HG02588 (cell line): ENCODE data around the gene PCDHGB1.
"Not testable (repeated sequence)": the region's sequence is repeated elsewhere in the genome, so short reads cannot be mapped to it uniquely, and the experiment has no call there.

ENCODE experiments used
- ATAC-seq: cut with Tn5 transposase; IDR thresholded peaks from one replicate; pipeline ENCODE4 v1.9.1; 2021; ENCODE audit warnings: mild to moderate bottlenecking, moderate library complexity; ENCODE audit not compliant: unreplicated experiment

The PCDHGB1 gene

DNA sequence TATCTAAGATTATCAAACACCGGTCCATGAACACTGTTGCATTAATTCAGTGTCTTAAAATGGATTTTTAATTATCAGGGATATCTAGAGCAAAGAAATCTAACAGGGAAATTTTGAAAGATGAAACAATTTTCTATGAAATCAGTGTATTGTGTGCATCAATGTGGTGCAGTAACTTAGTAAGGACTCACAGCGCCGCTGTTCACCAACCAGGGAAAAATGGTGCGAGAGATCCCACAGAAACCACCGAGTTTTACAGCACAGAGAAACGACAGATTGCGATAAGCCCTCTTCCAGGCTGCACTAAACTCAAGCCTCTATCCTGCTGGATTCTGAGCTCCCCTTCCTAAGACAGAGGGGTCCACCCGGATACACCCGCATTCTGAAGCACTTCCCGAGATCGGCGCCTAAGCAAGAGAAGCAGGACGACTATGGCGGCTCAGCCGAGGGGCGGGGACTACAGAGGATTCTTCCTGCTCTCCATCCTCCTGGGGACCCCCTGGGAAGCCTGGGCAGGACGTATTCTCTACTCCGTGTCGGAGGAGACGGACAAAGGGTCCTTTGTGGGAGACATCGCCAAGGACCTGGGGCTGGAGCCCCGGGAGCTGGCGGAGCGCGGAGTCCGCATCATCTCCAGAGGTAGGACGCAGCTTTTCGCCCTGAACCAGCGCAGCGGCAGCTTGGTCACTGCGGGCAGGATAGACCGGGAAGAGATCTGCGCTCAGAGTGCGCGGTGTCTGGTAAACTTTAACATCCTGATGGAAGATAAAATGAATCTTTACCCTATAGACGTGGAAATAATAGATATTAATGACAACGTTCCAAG, 32.8 kb downstream of the PCDHGB1 start, which contains the start of gene PCDHGA7:
Gene PCDHGA7 (plus strand): TSS at position 274 of the 826 bp plus-strand sequence. CDS start 158 bp downstream, at position 432.
- ATAC-seq = no peak

DNA sequence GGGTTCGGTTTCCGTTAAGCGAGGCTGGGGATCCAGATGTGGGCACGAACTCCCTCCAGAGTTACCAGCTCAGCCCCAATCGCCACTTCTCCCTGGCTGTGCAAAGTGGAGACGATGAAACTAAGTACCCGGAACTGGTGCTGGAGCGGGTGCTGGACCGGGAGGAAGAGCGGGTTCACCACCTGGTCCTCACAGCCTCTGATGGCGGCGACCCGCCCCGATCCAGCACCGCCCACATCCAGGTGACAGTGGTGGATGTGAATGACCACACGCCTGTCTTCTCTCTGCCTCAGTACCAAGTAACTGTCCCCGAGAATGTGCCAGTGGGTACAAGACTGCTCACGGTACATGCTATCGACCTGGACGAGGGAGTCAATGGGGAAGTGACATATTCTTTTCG, 33.4 kb downstream of the PCDHGB1 start:
- no peak for ATAC-seq

DNA sequence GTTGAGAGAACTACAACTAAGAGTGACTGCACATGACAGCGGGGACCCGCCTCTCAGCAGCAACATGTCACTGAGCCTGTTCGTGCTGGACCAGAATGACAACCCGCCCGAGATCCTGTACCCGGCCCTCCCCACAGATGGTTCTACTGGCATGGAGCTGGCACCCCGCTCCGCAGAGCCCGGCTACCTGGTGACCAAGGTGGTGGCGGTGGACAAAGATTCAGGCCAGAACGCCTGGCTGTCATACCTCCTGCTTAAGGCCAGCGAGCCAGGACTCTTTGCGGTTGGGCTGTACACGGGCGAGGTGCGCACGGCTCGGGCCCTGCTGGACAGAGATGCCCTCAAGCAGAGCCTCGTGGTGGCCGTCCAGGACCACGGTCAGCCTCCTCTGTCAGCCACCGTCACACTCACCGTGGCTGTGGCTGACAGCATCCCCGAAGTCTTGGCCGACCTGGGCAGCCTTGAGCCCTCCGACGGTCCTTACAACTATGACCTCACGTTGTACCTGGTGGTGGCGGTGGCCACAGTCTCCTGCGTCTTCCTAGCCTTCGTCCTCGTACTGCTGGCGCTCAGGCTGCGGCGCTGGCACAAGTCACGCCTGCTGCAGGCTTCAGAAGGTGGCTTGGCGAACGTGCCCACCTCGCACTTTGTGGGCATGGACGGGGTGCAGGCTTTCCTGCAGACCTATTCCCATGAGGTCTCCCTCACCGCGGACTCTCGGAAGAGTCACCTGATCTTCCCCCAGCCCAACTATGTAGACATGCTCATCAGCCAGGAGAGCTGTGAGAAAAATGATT, 34.8 kb downstream of the PCDHGB1 start:
- no peak for ATAC-seq

DNA sequence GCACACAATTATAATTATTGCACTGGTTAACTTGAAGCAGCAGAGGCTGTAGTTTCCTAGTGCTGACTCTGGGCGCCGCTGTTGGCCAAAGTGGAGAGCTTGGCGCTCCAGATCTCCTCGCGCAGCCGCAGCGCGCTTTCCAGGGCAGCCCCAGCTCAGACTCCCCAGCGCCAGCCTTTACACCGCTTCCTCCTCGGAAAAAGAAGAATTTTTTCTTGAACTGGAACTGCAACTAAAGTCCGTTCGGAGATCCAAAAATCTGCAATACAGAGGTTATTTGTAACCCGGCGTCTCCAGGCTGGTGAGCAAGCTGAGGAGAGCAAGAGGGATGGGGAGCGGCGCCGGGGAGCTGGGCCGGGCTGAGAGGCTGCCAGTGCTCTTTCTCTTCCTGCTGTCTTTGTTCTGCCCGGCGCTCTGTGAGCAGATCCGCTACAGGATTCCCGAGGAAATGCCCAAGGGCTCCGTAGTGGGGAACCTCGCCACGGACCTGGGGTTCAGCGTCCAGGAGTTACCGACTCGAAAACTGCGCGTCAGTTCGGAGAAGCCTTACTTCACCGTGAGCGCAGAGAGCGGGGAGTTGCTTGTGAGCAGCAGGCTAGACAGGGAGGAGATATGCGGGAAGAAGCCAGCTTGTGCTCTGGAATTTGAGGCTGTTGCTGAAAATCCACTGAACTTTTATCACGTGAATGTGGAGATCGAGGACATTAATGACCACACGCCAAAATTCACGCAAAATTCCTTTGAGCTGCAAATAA, 37.8 kb downstream of the PCDHGB1 start, which contains the start of gene PCDHGB4:
Gene PCDHGB4 (plus strand): TSS at position 142 of the 755 bp plus-strand sequence. CDS start 187 bp downstream, at position 329.
- ATAC-seq = peak; percentile 69

DNA sequence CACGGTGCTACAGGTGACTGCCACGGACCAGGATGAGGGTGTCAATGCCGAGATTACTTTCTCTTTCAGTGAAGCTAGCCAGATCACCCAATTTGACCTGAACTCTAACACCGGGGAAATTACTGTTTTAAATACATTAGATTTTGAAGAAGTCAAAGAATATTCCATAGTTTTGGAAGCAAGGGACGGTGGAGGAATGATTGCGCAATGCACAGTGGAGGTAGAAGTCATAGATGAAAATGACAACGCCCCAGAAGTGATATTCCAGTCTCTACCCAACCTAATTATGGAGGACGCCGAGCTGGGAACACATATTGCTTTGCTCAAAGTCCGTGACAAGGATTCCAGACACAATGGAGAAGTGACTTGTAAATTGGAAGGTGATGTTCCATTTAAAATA, 38.8 kb downstream of the PCDHGB1 start:
- ATAC-seq = no peak

DNA sequence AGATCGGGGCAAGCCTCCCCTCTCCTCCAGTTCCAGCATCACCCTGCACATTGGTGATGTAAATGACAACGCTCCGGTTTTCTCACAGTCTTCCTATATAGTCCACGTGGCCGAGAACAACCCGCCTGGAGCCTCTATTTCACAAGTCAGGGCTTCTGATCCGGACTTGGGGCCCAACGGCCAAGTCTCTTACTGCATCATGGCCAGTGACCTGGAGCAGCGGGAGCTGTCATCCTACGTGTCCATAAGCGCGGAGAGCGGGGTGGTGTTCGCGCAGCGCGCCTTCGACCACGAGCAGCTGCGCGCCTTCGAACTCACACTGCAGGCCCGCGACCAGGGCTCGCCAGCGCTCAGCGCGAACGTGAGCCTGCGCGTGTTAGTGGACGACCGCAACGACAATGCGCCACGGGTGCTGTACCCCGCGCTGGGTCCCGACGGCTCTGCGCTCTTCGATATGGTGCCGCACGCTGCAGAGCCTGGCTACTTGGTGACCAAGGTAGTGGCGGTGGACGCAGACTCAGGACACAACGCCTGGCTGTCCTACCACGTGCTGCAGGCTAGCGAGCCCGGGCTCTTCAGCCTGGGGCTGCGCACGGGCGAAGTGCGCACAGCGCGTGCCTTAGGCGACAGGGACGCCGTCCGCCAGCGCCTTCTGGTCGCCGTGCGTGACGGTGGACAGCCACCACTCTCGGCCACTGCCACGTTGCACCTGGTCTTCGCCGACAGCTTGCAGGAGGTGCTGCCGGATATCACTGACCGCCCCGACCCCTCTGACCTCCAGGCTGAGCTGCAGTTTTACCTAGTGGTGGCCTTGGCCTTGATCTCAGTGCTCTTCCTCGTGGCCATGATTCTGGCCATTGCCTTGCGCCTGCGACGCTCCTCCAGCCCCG, 39.5 kb downstream of the PCDHGB1 start:
- ATAC-seq = no peak

DNA sequence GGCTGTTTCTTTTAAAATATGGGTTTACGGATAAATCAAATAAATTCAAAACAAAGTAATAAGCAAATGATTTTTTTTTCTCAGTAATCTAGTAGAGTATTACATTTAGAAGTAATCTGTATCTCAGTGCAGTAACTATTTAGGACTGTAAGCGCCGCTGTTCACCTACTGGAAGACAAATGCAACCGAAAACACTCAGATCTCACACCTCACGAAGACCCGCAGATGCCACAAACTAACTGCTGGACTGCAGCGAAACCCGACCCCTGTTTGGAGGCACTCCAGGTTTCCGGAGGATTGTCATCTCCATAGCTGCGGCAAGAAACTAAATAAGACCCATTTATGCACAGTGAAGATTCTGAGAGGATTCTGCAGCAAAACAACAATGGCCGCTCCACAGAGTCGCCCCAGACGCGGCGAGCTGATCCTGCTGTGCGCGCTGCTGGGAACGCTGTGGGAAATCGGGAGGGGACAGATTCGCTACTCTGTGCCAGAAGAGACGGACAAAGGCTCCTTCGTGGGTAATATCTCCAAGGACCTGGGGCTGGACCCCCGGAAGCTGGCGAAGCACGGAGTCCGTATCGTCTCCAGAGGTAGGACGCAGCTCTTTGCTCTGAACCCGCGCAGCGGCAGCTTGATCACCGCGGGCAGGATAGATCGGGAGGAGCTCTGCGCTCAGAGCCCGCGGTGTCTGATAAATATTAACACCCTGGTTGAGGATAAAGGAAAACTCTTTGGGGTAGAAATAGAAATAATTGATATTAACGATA, 42.7 kb downstream of the PCDHGB1 start, which contains the start of gene PCDHGA8:
Gene PCDHGA8 (plus strand): TSS at position 205 of the 770 bp plus-strand sequence. CDS start 181 bp downstream, at position 386.
- ATAC-seq = no peak

DNA sequence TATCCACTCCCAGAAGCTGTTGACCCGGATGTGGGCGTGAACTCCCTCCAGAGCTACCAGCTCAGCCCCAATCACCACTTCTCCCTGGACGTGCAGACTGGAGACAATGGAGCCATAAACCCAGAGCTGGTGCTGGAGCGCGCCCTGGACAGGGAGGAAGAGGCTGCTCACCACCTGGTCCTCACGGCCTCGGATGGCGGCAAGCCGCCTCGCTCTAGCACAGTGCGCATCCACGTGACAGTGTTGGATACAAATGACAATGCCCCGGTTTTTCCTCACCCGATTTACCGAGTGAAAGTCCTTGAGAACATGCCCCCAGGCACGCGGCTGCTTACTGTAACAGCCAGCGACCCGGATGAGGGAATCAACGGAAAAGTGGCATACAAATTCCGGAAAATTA, 43.4 kb downstream of the PCDHGB1 start:
- no peak for ATAC-seq

DNA sequence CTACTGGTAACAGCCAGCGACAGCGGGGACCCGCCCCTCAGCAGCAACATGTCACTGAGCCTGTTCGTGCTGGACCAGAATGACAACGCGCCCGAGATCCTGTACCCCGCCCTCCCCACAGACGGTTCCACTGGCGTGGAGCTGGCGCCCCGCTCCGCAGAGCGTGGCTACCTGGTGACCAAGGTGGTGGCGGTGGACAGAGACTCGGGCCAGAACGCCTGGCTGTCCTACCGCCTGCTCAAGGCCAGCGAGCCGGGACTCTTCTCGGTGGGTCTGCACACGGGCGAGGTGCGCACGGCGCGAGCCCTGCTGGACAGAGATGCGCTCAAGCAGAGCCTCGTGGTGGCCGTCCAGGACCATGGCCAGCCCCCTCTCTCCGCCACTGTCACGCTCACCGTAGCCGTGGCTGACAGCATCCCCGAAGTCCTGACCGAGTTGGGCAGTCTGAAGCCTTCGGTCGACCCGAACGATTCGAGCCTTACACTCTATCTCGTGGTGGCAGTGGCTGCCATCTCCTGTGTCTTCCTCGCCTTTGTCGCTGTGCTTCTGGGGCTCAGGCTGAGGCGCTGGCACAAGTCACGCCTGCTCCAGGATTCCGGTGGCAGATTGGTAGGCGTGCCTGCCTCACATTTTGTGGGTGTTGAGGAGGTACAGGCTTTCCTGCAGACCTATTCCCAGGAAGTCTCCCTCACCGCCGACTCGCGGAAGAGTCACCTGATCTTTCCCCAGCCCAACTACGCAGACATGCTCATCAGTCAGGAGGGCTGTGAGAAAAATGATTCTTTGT, 44.7 kb downstream of the PCDHGB1 start:
- ATAC-seq = not testable (repeated sequence)

DNA sequence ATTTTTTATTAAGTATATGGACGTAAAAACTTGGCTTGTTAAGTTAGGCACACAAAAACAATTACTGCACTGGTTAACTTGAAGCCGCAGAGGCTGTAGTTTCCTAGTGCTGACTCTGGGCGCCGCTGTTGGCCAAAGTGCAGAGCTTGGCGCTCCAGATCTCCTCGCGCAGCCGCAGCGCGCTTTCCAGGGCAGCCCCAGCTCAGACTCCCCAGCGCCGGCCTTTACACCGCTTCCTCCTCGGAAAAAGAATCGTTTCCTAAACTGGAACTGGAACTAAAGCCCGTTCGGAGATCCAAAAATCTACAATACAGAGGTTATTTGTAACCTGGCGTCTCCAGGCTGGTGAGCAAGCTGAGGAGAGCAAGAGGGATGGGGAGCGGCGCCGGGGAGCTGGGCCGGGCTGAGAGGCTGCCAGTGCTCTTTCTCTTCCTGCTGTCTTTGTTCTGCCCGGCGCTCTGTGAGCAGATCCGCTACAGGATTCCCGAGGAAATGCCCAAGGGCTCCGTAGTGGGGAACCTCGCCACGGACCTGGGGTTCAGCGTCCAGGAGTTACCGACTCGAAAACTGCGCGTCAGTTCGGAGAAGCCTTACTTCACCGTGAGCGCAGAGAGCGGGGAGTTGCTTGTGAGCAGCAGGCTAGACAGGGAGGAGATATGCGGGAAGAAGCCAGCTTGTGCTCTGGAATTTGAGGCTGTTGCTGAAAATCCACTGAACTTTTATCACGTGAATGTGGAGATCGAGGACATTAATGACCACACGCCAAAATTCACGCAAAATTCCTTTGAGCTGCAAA, 48.1 kb downstream of the PCDHGB1 start, which contains the start of gene PCDHGB5:
Gene PCDHGB5 (plus strand): TSS at position 192 of the 796 bp plus-strand sequence. CDS start 181 bp downstream, at position 373.
- peak; percentile 96 for ATAC-seq

DNA sequence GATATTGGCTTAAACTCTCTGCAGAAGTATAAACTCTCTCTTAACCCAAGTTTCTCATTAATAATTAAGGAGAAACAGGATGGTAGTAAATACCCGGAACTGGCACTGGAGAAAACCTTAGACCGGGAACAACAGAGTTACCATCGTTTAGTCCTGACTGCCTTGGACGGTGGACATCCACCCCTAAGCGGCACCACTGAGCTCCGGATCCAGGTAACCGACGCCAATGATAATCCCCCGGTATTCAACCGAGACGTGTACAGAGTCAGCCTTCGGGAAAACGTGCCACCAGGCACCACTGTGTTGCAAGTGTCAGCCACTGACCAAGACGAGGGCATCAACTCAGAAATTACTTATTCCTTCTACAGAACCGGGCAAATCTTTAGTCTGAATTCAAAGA, 48.7 kb downstream of the PCDHGB1 start:
- no peak for ATAC-seq

DNA sequence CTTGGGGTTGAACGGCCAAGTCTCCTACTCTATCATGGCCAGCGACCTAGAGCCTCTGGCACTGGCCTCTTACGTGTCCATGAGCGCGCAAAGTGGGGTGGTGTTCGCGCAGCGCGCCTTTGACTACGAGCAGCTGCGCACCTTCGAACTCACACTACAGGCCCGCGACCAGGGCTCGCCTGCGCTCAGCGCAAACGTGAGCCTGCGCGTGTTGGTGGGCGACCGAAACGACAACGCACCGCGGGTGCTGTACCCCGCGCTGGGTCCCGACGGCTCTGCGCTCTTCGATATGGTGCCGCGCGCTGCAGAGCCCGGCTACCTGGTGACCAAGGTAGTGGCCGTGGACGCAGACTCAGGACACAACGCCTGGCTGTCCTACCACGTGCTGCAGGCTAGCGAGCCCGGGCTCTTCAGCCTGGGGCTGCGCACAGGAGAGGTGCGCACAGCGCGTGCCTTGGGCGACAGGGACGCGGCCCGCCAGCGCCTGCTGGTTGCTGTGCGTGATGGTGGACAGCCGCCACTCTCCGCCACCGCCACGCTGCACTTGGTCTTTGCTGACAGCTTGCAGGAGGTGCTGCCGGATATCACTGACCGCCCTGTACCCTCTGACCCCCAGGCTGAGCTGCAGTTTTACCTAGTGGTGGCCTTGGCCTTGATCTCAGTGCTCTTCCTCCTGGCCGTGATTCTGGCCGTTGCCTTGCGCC, 49.8 kb downstream of the PCDHGB1 start:
- ATAC-seq = no peak
